HG03108 (cell line): ENCODE data around the gene NSUN4.
"Not testable (repeated sequence)": the region's sequence is repeated elsewhere in the genome, so short reads cannot be mapped to it uniquely, and the experiment has no call there.

ENCODE experiments used
- ATAC-seq: cut with Tn5 transposase; IDR thresholded peaks from one replicate; pipeline ENCODE4 v1.9.1; 2021; ENCODE audit warnings: moderate library complexity; ENCODE audit not compliant: unreplicated experiment

NSUN4 gene

DNA sequence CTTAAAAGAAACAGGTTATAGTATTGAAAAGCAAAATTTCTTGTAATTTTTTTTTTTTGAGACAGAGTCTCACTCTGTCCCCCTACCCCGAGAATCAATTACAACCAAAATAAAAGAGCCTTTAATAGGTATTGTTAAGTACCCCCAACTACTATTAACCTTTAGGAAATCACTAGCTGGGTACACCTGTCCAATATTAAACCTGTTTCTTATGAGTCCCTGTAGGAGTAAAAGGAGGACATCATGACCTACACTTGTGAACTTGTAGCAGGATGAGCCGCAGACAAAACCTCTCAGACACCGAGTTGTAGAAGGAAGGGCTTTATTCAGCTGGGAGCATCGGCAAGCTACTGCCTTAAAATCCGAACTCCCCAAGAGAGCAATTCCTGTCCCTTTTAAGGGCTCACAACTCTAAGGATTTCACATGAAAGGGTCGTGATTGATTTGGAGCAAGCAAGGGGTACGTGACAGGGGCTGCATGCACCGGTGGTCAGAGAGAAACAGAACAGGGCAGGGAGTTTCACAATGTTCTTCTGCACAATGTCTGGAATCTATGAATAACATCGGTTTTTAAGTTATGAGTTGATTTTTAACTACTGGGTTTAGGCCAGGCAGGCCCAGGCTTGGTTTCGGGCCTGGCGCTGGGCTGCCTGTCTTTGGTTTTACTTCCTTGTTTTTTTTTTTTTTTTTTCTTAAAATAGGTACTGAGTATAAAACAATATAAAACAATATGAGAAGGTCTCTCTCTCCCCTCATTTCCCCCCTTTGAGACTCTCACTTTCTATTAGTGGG, 15.1 kb upstream of the NSUN4 start:
- ATAC-seq, result not testable (repeated sequence)

- ATAC-seq, result not testable (repeated sequence)
Measured at GRCh38 chr1:46328182-46328581, 12.4 kb upstream of the NSUN4 start.

DNA sequence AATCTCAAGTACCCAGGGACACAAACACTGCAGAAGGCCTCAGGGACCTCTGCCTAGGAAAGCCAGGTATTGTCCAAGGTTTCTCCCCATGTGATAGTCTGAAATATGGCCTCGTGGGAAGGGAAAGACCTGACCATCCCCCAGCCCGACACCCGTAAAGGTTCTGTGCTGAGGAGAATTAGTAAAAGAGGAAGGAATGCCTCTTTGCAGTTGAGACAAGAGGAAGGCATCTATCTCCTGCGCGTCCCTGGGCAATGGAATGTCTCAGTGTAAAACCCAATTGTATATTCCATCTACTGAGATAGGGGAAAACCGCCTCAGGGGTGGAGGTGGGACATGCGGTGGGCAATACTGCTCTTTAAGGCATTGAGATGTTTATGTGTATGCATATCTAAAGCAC, 10.8 kb upstream of the NSUN4 start:
- ATAC-seq, result not testable (repeated sequence)

- not testable (repeated sequence) for ATAC-seq
Measured at GRCh38 chr1:46330381-46330780, 10.2 kb upstream of the NSUN4 start.

- ATAC-seq, result not testable (repeated sequence)
Measured at GRCh38 chr1:46331786-46332540, 8.6 kb upstream of the NSUN4 start.

DNA sequence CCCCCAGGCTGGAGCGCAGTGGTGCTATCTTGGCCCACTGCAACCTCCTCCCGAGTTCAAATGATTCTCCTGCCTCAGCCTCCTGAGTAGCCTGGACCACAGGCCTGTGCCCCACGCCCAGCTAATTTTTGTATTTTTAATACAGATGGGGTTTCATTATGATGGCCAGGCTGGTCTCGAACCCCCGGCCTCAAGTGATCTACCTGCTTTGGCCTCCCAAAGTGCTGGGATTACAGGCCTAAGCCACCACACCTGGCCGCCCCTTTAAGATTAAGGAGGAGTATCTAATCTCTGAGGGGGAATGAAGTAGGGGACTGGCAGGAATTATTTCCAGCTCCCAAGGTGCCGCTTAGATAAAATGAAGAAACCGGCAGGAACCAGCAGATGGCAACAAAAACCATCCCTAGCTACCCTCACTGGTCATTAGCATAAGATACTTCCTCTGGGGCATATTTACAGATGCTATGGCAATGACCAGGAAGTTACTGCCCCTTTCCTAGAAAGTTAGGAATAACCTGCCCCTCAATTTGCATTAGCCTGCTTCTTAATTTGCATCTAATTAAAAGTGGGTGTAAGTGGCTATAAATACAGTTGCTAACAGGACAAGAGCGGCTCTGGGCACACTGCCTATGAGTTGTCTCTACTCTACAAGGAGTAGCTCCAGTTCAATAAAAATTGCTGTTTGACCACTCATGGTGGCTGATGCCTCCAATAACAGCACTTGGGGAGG, 7.1 kb upstream of the NSUN4 start:
- ATAC-seq, result peak; percentile 64

GRCh38 chr1:46334030-46334384, 6.6 kb upstream of the NSUN4 start:
- ATAC-seq, result no peak

DNA sequence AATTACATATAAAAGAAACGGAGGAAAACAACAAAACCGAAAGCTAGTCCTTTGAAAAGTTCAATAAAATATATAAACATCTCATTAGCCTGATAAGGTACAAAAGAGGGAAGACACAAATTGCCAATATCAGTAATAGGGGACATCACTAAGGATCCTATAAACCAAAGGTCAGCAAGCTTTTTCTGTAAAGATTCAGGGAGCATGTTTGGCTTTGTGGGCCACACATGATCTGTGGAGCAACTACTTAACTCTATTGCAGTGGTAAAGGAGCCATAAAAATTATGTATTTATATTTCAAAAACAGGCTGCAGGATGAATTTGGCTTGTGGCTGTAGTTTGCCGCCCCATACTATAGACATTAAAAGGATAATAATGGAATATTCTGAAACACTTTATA, 5.5 kb upstream of the NSUN4 start:
- ATAC-seq, result no peak

- ATAC-seq, result not testable (repeated sequence)
Measured at GRCh38 chr1:46337409-46337808, 3.2 kb upstream of the NSUN4 start.

DNA sequence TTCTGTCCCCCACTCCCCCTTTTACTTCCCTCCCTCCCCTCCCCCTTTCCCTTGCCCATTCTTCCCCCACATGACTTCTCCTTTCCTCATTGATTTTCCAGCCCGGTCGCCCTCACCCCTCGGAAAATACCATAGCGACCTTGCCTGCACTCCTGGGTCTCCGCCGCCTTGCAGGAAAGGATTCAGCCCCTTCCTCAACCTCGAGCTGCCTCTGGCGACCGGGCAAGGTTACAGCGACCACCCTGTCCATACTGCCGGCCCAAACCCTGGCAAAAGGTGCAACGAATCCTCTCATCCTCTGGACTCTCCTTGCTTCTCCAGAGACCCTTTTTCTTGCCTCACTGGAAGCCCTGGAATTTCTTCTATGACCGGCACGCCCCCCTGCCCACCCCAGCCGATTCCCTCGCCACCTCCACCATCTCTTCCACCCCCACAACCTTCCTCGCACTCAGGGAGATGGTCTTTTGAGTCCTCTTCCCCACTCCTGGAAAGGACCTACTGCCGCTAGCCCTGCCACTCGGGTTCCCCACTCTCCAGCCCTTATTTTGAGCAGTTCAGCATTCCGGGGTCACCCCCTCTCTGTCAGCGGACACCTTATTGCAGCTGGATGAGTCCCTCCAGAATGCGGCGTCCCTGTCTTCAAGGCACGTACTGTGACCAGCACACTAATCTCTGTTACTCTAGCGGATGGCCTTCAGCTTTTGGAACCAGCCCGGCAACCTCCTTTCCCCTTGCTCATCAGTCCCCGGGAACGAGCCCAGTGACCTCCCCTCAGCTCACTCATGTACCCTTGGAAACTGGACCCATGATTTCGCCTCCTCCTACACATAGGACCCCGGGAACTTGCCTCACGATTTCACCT, 846 bp downstream of the NSUN4 start:
- ATAC-seq, result no peak

DNA sequence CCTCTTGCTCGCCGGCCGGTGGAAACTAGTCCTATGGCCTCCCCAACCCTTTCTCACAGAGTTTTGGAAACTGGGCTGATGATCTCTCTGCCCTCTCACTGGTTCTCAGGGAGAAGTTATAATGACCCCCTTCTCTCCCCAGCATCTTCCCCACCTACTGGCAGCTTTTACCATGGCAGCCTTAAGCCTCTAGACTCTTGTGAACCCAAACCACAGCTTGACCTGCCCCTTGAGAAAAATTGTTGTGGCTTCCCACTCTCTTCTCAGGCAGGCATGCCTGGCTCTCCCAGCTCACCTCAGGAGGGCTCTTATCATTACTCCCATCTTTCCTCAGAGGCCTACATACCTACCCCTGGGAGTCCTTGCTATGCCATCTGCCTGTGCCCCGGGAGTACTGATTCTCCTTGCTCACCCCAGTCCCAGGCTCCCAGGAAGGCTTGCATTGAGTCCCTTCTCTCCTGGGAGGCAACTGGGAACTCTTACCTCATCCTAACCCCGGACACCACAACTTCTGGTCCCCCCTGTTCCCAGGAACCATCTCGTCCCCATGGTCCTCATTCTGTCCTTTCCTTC, 1.6 kb downstream of the NSUN4 start:
- no peak for ATAC-seq

GRCh38 chr1:46342677-46343350, 2.2 kb downstream of the NSUN4 start:
- no peak for ATAC-seq

DNA sequence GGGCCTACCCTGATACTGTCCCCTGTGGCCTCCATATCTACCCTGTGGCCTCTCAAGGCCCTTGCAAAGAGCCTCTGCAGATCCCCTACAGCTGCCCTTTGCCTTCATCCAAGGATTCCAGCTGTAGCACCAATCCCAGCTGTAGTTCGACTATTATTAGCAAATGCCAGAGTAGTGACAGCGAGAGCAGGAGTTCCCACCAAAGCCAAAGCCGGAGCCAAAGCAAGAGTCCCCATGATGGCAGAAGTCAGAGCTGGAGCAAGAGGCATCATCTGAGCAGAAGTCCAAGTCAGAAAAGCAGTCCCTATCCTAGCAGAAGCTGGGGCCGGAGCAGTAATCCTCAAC, 2.7 kb downstream of the NSUN4 start:
- no peak for ATAC-seq

DNA sequence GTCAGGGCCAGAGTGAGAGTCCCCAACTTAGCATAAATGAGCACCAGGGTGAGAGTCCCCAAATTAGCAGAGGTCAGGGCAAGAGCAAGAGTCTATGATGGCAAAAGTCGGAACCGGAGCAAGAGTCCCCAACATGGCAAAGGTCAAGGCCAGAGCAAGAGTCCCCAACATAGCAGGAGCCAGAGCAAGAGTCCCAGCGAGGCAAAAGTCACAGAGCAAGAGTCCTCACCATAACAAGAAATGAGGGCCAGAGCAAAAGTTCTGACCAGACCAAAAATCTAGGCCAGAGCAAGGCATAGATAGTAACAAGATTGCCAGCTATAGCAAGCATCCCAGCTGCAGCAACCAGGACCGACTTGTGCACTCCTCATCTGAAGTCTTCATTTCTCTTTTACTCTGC, 3.1 kb downstream of the NSUN4 start:
- ATAC-seq, result no peak

GRCh38 chr1:46344481-46344880, 3.9 kb downstream of the NSUN4 start:
- ATAC-seq, result no peak

GRCh38 chr1:46345281-46345680, 4.7 kb downstream of the NSUN4 start:
- no peak for ATAC-seq

GRCh38 chr1:46352363-46352762, 11.8 kb downstream of the NSUN4 start:
- no peak for ATAC-seq

GRCh38 chr1:46355920-46356319, 15.3 kb downstream of the NSUN4 start:
- not testable (repeated sequence) for ATAC-seq

GRCh38 chr1:46362158-46362557, 21.6 kb downstream of the NSUN4 start:
- no peak for ATAC-seq

- ATAC-seq, result no peak
Measured at GRCh38 chr1:46363121-46363520, 22.5 kb downstream of the NSUN4 start.
